Nephron progenitor cell (in vitro differentiated cells): ENCODE results near the gene HMG20B.

Experiments
- DNase-seq: peaks from one replicate; pipeline ENCODE4 v3.0.0; 2021
- H3K27ac Mint-ChIP-seq: 2 replicates; pipeline ENCODE4 v1.8.0; 2021; ENCODE audit warnings: mild to moderate bottlenecking, moderate library complexity, mixed read lengths
- H3K27me3 Mint-ChIP-seq: 2 replicates; pipeline ENCODE4 v1.8.0; 2021; ENCODE audit warnings: mild to moderate bottlenecking, low read depth, mixed read lengths; ENCODE audit not compliant: poor library complexity
- H3K36me3 Mint-ChIP-seq: 2 replicates; pipeline ENCODE4 v1.8.0; 2021; ENCODE audit warnings: low read depth, mixed read lengths
- H3K4me1 Mint-ChIP-seq: 2 replicates; pipeline ENCODE4 v1.8.0; 2021; ENCODE audit warnings: mixed read lengths
- H3K4me3 Mint-ChIP-seq: 2 replicates; pipeline ENCODE4 v1.8.0; 2021; ENCODE audit warnings: mild to moderate bottlenecking, moderate library complexity, mixed read lengths
- H3K9me3 Mint-ChIP-seq: 2 replicates; pipeline ENCODE4 v1.8.0; 2021; ENCODE audit warnings: mild to moderate bottlenecking, moderate library complexity, mixed read lengths
- CTCF ChIP-seq: fragments of 200-600 bp; sonication (generic); IDR thresholded peaks from 2 replicates; pipeline ENCODE4 v1.5.0; 2021; ENCODE audit warnings: antibody characterized with exemption

The HMG20B gene

GRCh38 chr19:3538258-3538929, 34.4 kb upstream of the HMG20B start:
- H3K27ac Mint-ChIP-seq = peak overlapping the region; percentile 64
- no peak for TF ChIP-seq CTCF
- DNase-seq = no peak
- no peaks in the 10 kb centered on the region for H3K27me3 Mint-ChIP-seq
- no peak overlapping the region for H3K4me3 Mint-ChIP-seq
- peaks cover 6% of the 10 kb centered on the region for H3K4me1 Mint-ChIP-seq
- H3K36me3 Mint-ChIP-seq = peaks cover 19% of the 10 kb centered on the region
- H3K9me3 Mint-ChIP-seq = no peaks in the 10 kb centered on the region

- H3K27me3 Mint-ChIP-seq = no peaks in the 10 kb centered on the region
- no peak for TF ChIP-seq CTCF
- H3K9me3 Mint-ChIP-seq = no peaks in the 10 kb centered on the region
- peak within 1 kb of the TSS; percentile 64 for H3K27ac Mint-ChIP-seq
- H3K36me3 Mint-ChIP-seq = peaks cover 16% of the 10 kb centered on the region
- peaks cover 6% of the 10 kb centered on the region for H3K4me1 Mint-ChIP-seq
- no peak within 1 kb of the TSS for H3K4me3 Mint-ChIP-seq
- DNase-seq = peak; percentile 32
Measured at GRCh38 chr19:3538965-3539755, 33.6 kb upstream of the HMG20B start, which contains the start of gene TEKTIP1. TEKTIP1 (plus strand) TSS chr19:3539174; CDS start chr19:3539178, 4 bp downstream.

GRCh38 chr19:3539756-3540118, 33.0 kb upstream of the HMG20B start:
- DNase-seq = no peak
- Mint-ChIP-seq H3K36me3 (peaks cover 11% of the 10 kb centered on the region), H3K4me1 (peaks cover 6% of the 10 kb centered on the region), H3K27ac (no peak overlapping the region), H3K9me3 (no peaks in the 10 kb centered on the region), H3K27me3 (no peaks in the 10 kb centered on the region), H3K4me3 (no peak overlapping the region)
- no peak for TF ChIP-seq CTCF

GRCh38 chr19:3543150-3544057, 29.3 kb upstream of the HMG20B start:
- H3K4me1 Mint-ChIP-seq = peaks cover 6% of the 10 kb centered on the region
- TF ChIP-seq CTCF = no peak
- no peak overlapping the region for H3K4me3 Mint-ChIP-seq
- no peak overlapping the region for H3K27ac Mint-ChIP-seq
- DNase-seq = no peak
- H3K27me3 Mint-ChIP-seq = no peaks in the 10 kb centered on the region
- no peaks in the 10 kb centered on the region for H3K9me3 Mint-ChIP-seq
- H3K36me3 Mint-ChIP-seq = peaks cover 10% of the 10 kb centered on the region

DNA sequence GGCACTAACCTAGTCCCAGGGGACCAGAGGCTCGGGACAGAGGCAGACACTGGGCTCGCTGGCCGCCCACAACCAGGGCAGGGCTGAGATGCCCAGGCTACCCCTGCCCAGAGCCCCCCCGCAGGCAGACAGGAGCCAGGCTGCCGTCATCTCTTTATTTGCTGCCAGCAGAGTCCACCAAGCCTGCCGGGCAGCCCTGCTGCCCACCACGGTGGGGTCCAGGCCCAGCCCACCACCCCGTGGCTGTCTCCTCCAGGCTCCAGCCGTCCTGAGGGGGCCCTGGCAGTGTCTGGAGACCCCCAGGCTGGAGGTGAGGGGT, 28.7 kb upstream of the HMG20B start:
- H3K27ac Mint-ChIP-seq = no peak overlapping the region
- TF ChIP-seq CTCF = no peak
- H3K4me3 Mint-ChIP-seq = no peak overlapping the region
- H3K9me3 Mint-ChIP-seq = no peaks in the 10 kb centered on the region
- peaks cover 10% of the 10 kb centered on the region for H3K36me3 Mint-ChIP-seq
- H3K27me3 Mint-ChIP-seq = no peaks in the 10 kb centered on the region
- peaks cover 6% of the 10 kb centered on the region for H3K4me1 Mint-ChIP-seq
- no peak for DNase-seq
